OCI-LY7 (cell line): ENCODE measurements around the gene SATB2. TPM values are rescaled to one million over a fixed set of nuclear protein-coding genes. Genes with fewer than 3 reads are reported as not detected.

Source experiments
- BruUV-seq: library from RNA; stranded (reverse); fragments of 400-500 nt; replicated peaks from 2 replicates; lab custom pipeline; 2021; lab: Mats Ljungman, UMichigan
- CTCF ChIA-PET: fragments of 300-600 bp; sonication (Branson Sonifier 250); formaldehyde crosslinking; loops from one replicate; lab custom pipeline; 2022; ENCODE audit warnings: antibody characterized with exemption; ENCODE audit not compliant: unreplicated experiment; lab: Charles Lee
- POLR2A ChIA-PET: fragments of 300-600 bp; sonication (Branson Sonifier 250); formaldehyde crosslinking; loops from one replicate; lab custom pipeline; 2022; ENCODE audit warnings: antibody characterized with exemption; lab: Charles Lee
- DNase-seq: peaks from one replicate; pipeline ENCODE4 v3.0.0-alpha.2; 2015; ENCODE audit warnings: low spot score
- H2AFZ ChIP-seq: fragments of 200-600 bp; sonication (generic), shearing (Covaris generic); 2 replicates; pipeline ENCODE4 v1.6.1; 2014; ENCODE audit warnings: mild to moderate bottlenecking, antibody characterized with exemption, low read length, moderate library complexity
- H3K27ac ChIP-seq: fragments of 200-600 bp; sonication (generic); 2 replicates; pipeline ENCODE4 v1.5.1; 2014; ENCODE audit warnings: mixed run types, low read depth, mild to moderate bottlenecking, moderate library complexity, low read length, inconsistent platforms; ENCODE audit not compliant: poor library complexity, severe bottlenecking
- H3K36me3 ChIP-seq: fragments of 200-600 bp; sonication (generic); 2 replicates; pipeline ENCODE4 v1.6.1; 2014; ENCODE audit warnings: mild to moderate bottlenecking, antibody characterized with exemption, low read length, moderate library complexity, mixed read lengths; ENCODE audit not compliant: insufficient read depth
- H3K4me1 ChIP-seq: fragments of 200-600 bp; sonication (generic); 2 replicates; pipeline ENCODE4 v1.5.1; 2014; ENCODE audit warnings: mild to moderate bottlenecking, low read length; ENCODE audit not compliant: insufficient read depth, poor library complexity, severe bottlenecking
- H3K4me2 ChIP-seq: fragments of 200-600 bp; sonication (generic); 2 replicates; pipeline ENCODE4 v1.6.1; 2014; ENCODE audit warnings: mild to moderate bottlenecking, low read length
- H3K4me3 ChIP-seq: fragments of 200-600 bp; sonication (generic); 2 replicates; pipeline ENCODE4 v1.5.1; 2014; ENCODE audit warnings: mild to moderate bottlenecking, low read depth, low read length; ENCODE audit not compliant: poor library complexity, severe bottlenecking
- H3K79me2 ChIP-seq: fragments of 200-600 bp; sonication (generic); 2 replicates; pipeline ENCODE4 v1.6.1; 2016; ENCODE audit warnings: low read depth, mild to moderate bottlenecking, low read length, moderate library complexity, mixed read lengths; ENCODE audit not compliant: insufficient read depth
- H3K9me2 ChIP-seq: fragments of 200-600 bp; sonication (generic); 2 replicates; pipeline ENCODE4 v1.6.1; 2016; ENCODE audit warnings: mild to moderate bottlenecking, low read length, mixed read lengths; ENCODE audit not compliant: insufficient read depth
- H3K9me3 ChIP-seq: fragments of 200-600 bp; sonication (generic); 2 replicates; pipeline ENCODE4 v1.6.1; 2014; ENCODE audit warnings: mild to moderate bottlenecking, mixed run types, low read length, mixed read lengths
- H4K20me1 ChIP-seq: fragments of 200-600 bp; sonication (generic); 2 replicates; pipeline ENCODE4 v1.6.1; 2014; ENCODE audit warnings: mild to moderate bottlenecking, antibody characterized with exemption, low read length, moderate library complexity, mixed read lengths; ENCODE audit not compliant: insufficient read depth
- CTCF ChIP-seq: fragments of 200-600 bp; sonication (generic); conservative IDR thresholded peaks from 2 replicates; pipeline ENCODE4 v1.5.1; 2014; ENCODE audit warnings: mild to moderate bottlenecking, antibody characterized with exemption, low read length, moderate library complexity, mixed read lengths
- EZH2phosphoT487 ChIP-seq: fragments of 200-600 bp; sonication (generic); IDR thresholded peaks from 2 replicates; pipeline ENCODE4 v1.6.1; 2018; ENCODE audit warnings: low read depth, borderline replicate concordance, mild to moderate bottlenecking, mixed run types, antibody characterized with exemption, low read length, moderate library complexity, mixed read lengths
- intact Hi-C: fragments of 100-400 bp; cut with micrococcal nuclease; formaldehyde crosslinking; loops from one replicate; pipeline ENCODE4 v1.10.0; 2022; ENCODE audit not compliant: unreplicated experiment
- total RNA-seq, 2 experiments: library from RNA; depleted of rRNA in 1 of 2; stranded (reverse); fragments of >200 nt in 1 of 2; shearing (Covaris generic) in 1 of 2; gene quantifications; 2 replicates each; pipeline ENCODE4 v1.2.3, GENCODE V29; 2014 to 2022

SATB2 gene
- total RNA-seq, 2 experiments from 2014 or later: 15.9 to 30.7 TPM

- TF ChIP-seq CTCF (no peak), EZH2phosphoT487 (no peak)
- no peak overlapping the region for H3K4me3 ChIP-seq
- no TSS peak for BruUV-seq
- no peaks in the 10 kb centered on the region for H3K9me3 ChIP-seq
- no peak for DNase-seq
- no peak overlapping the region for H2AFZ ChIP-seq
- H3K4me1 ChIP-seq: no peaks in the 10 kb centered on the region
- H4K20me1 ChIP-seq: no peaks in the 10 kb centered on the region
- H3K9me2 ChIP-seq: no peaks in the 10 kb centered on the region
- no peaks in the 10 kb centered on the region for H3K79me2 ChIP-seq
- no peak overlapping the region for H3K27ac ChIP-seq
- POLR2A ChIA-PET: interaction anchor here (0.9 to 1.2 kb wide), 3 partner anchors 9 to 19 kb away, joined by 3 to 4 read pairs (median 3); no protein-coding TSS in a partner anchor
- peaks cover 90% of the 10 kb centered on the region for H3K36me3 ChIP-seq
- CTCF ChIA-PET: no interaction called here
- H3K4me2 ChIP-seq: peak overlapping the region; percentile 26; the same call in 1 of the 2 replicates
- intact Hi-C loops: no loop called here
These were observed 33.6 kb downstream of the SATB2 start for GRCh38 chr2:199424160-199424559.

GRCh38 chr2:199419428-199419827 is 38.3 kb downstream of the SATB2 start:
- Histone ChIP-seq H4K20me1 (no peaks in the 10 kb centered on the region), H3K9me2 (no peaks in the 10 kb centered on the region), H3K27ac (no peak overlapping the region), H3K4me1 (no peaks in the 10 kb centered on the region), H3K79me2 (no peaks in the 10 kb centered on the region), H2AFZ (no peak overlapping the region), H3K9me3 (no peaks in the 10 kb centered on the region), H3K36me3 (peaks cover 92% of the 10 kb centered on the region), H3K4me2 (no peak overlapping the region), H3K4me3 (no peak overlapping the region)
- BruUV-seq: no TSS peak
- ChIA-PET POLR2A (no interaction called here), CTCF (no interaction called here)
- TF ChIP-seq EZH2phosphoT487 (no peak), CTCF (no peak)
- DNase-seq: no peak
- intact Hi-C loops: no loop called here

- Histone ChIP-seq H3K4me3 (no peak overlapping the region), H3K27ac (no peak overlapping the region), H3K4me2 (no peak overlapping the region), H2AFZ (no peak overlapping the region), H3K4me1 (no peaks in the 10 kb centered on the region), H3K9me3 (no peaks in the 10 kb centered on the region), H4K20me1 (no peaks in the 10 kb centered on the region), H3K9me2 (no peaks in the 10 kb centered on the region), H3K79me2 (no peaks in the 10 kb centered on the region), H3K36me3 (peaks cover 83% of the 10 kb centered on the region)
- BruUV-seq: no TSS peak
- intact Hi-C loops: no loop called here
- TF ChIP-seq EZH2phosphoT487 (no peak), CTCF (no peak)
- ChIA-PET POLR2A (interaction anchor here (0.9 to 1.1 kb wide), 2 partner anchors 8 to 18 kb away, joined by 3 read pairs; no protein-coding TSS in a partner anchor), CTCF (no interaction called here)
- no peak for DNase-seq
These were observed 43.3 kb downstream of the SATB2 start for GRCh38 chr2:199414465-199414864.
